Measurements from ENCODE around the gene USP40. TPM values are rescaled to one million over a fixed set of nuclear protein-coding genes. Genes with fewer than 3 reads are reported as not detected.

USP40 gene
- total and polyA plus RNA-seq, 10 of the 15 experiments (the other 5 are each of a cell fraction or from before 2014, with no cell fraction given): 3.4 to 20.8 (median 15.2) TPM

DNA sequence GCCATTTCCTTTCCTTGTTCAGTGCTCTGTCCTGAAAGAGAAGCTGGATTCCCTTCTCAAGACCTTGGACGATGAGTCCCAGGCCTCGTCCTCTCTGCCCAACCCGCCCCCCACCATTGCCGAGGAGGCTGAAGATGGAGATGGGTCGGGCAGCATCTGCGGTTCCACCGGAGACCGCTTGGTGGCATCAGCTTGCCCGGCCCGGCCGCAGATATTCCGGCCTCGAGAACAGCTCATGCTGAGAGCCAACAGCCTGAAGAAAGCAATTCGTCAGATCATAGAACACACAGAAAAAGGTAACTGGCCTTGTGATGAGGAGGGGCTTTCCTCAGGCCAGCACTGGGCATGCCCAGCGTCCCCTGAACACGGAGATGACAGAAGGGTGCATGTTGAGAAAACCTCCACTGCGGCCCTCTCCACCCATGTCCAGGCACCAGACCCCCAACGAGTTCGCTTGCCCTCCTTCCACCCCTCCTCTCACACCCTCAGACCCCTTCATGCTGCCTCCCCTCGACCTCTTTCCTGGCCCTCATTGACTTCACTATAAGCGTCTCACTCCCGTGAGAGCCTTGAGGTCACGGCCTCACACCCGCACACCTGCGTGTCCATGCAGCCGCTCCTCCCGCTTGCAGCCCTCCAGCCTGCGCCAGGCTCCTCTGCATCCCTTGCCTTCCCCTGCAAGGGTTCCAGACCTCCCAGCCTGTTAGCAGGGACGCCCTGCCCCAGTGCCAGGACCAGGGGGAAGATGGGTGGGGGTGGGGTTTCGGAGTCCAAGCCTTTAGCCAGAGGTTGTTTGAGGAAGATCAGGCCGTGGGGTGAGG is 117.3 kb downstream of the USP40 start:
- no peak overlapping the region for H3K9ac ChIP-seq (ENCODE audit: control insufficient read depth, insufficient read depth, low read length)
- in situ Hi-C loops (cut with MboI) (loop anchor here (5.0 kb wide), 1 partner anchor 42 kb away; no protein-coding TSS in a partner anchor), intact Hi-C loops (cut with micrococcal nuclease; ENCODE audit: unreplicated experiment) (loop anchor here (10.0 kb wide), 1 partner anchor 134 kb away; no protein-coding TSS in a partner anchor)
- no peak overlapping the region for H3K4me2 ChIP-seq (ENCODE audit: control insufficient read depth, insufficient read depth)
- ChIA-PET POLR2A (no interaction called here), SMC1A (ENCODE audit: uncharacterized antibody, unreplicated experiment) (interaction anchor here (1.4 kb wide), 1 partner anchor 43 kb away, joined by 3 read pairs; no protein-coding TSS in a partner anchor), CTCF (interaction anchor here (8.4 kb wide), 1 partner anchor 44 kb away, joined by 215 read pairs; no protein-coding TSS in a partner anchor), RAD21 (ENCODE audit: unreplicated experiment) (no interaction called here)
- no peaks in the 10 kb centered on the region for H3K79me2 ChIP-seq (ENCODE audit: control insufficient read depth, insufficient read depth, low read length)
- H3K27ac ChIP-seq (ENCODE audit: control insufficient read depth, insufficient read depth): no peak overlapping the region
- FAIRE-seq (no peak), DNase-seq (ENCODE audit: low read depth, low spot score) (no peak), ATAC-seq (no peak)
- no peaks in the 10 kb centered on the region for H3K9me3 ChIP-seq (replicated peaks; ENCODE audit: control insufficient read depth, insufficient read depth, low read length)
- no peak overlapping the region for H2AFZ ChIP-seq (ENCODE audit: control insufficient read depth, low read depth, low read length)
- H4K20me1 ChIP-seq (ENCODE audit: control insufficient read depth, insufficient read depth): no peaks in the 10 kb centered on the region
- peaks cover 30 to 45% of the 10 kb centered on the region in 2 experiments for H3K36me3 ChIP-seq (ENCODE audit: control insufficient read depth in 2 of 2, insufficient read depth in 2 of 2, low read length in 1 of 2)
- 94% methylated on average over 30 of the region's 31 CpGs for WGBS (ENCODE audit: insufficient coverage, insufficient replicate concordance, low lambda C conversion rate, missing lambda C conversion rate)
- H3K4me1 ChIP-seq (ENCODE audit: control insufficient read depth, insufficient read depth, low read length): no peaks in the 10 kb centered on the region
- H3K4me3 ChIP-seq: no peak overlapping the region
- H3K27me3 ChIP-seq (replicated peaks in 1 of 2; ENCODE audit: control insufficient read depth in 2 of 2, insufficient read depth in 2 of 2, low read length in 1 of 2): no peaks in the 10 kb centered on the region
- TF ChIP-seq TAF1 (IDR thresholded peaks at IDR 0.05; ENCODE audit: borderline replicate concordance, low read depth, low read length) (no peak), POLR2A (IDR thresholded peaks at IDR 0.05; ENCODE audit: low read depth, low read length) (0 out of 2 replicates have a peak, but pooled peaks have one; percentile 20), RAD21 (IDR thresholded peaks at IDR 0.05; ENCODE audit: insufficient read depth, low read depth, low read length) (no peak), JUND (IDR thresholded peaks at IDR 0.05; ENCODE audit: low read depth, low read length) (no peak)
- no TSS peak for BruUV-seq (replicated peaks)

DNA sequence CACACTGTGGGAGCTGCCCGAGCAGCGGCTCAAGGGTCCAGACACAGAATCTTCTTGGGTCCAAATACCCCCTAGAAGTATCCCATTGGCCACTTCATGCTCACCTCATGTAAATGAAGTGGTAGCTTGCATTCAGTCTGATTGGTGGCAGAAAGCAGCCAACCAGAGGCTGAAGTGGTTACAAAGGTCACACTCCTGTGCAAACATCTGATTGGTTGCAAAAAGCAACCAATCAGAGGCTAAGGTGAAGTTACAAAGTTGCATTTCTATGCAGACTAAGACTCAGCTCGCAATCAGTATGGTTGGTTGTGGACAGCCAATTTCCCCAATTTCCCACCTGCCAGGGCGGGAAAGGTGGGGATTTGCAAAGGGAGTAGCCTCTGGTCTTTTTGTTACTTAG is 118.0 kb downstream of the USP40 start:
- no peak overlapping the region for H3K9ac ChIP-seq (ENCODE audit: control insufficient read depth, insufficient read depth, low read length)
- H4K20me1 ChIP-seq (ENCODE audit: control insufficient read depth, insufficient read depth): no peaks in the 10 kb centered on the region
- H3K4me3 ChIP-seq: no peak overlapping the region
- no peaks in the 10 kb centered on the region for H3K27me3 ChIP-seq (replicated peaks in 1 of 2; ENCODE audit: control insufficient read depth in 2 of 2, insufficient read depth in 2 of 2, low read length in 1 of 2)
- intact Hi-C loops (cut with micrococcal nuclease; ENCODE audit: unreplicated experiment): loop anchor here (10.0 kb wide), 1 partner anchor 134 kb away; no protein-coding TSS in a partner anchor
- CTCF ChIA-PET: interaction anchor here (1.0 to 8.4 kb wide), 2 partner anchors 43 to 149 kb away, joined by 3 to 215 read pairs; no protein-coding TSS in a partner anchor
- no TSS peak for BruUV-seq (replicated peaks)
- H3K79me2 ChIP-seq (ENCODE audit: control insufficient read depth, insufficient read depth, low read length): no peaks in the 10 kb centered on the region
- TF ChIP-seq SUPT20H (IDR thresholded peaks at IDR 0.05; ENCODE audit: borderline replicate concordance, control insufficient read depth, low read depth, low read length) (no peak), BACH1 (IDR thresholded peaks at IDR 0.05; ENCODE audit: borderline replicate concordance) (no peak), NFYB (IDR thresholded peaks at IDR 0.05; ENCODE audit: insufficient read depth, low read depth, low read length) (0 out of 2 replicates have a peak, but pooled peaks have one; percentile 15)
- H3K9me3 ChIP-seq (replicated peaks; ENCODE audit: control insufficient read depth, insufficient read depth, low read length): no peaks in the 10 kb centered on the region
- H3K36me3 ChIP-seq (ENCODE audit: control insufficient read depth in 2 of 2, insufficient read depth in 2 of 2, low read length in 1 of 2): peaks cover 34 to 43% of the 10 kb centered on the region in 2 experiments
- POLR2A ChIA-PET: no interaction called here
- no peak overlapping the region for H3K27ac ChIP-seq (ENCODE audit: control insufficient read depth, insufficient read depth)
- DNase-seq (ENCODE audit: low read depth, low spot score) (no peak), FAIRE-seq (no peak), ATAC-seq (no peak)
- H2AFZ ChIP-seq (ENCODE audit: control insufficient read depth, low read depth, low read length): no peak overlapping the region
- RAD21 ChIA-PET (ENCODE audit: unreplicated experiment): no interaction called here
- WGBS (ENCODE audit: insufficient coverage, insufficient replicate concordance, low lambda C conversion rate, missing lambda C conversion rate): 80% methylated on average over 4 of the region's 4 CpGs
- in situ Hi-C loops (cut with MboI): loop anchor here (5.0 kb wide), 1 partner anchor 41 kb away; no protein-coding TSS in a partner anchor
- no peaks in the 10 kb centered on the region for H3K4me1 ChIP-seq (ENCODE audit: control insufficient read depth, insufficient read depth, low read length)
- H3K4me2 ChIP-seq (ENCODE audit: control insufficient read depth, insufficient read depth): no peak overlapping the region
- SMC1A ChIA-PET (ENCODE audit: uncharacterized antibody, unreplicated experiment): interaction anchor here (1.4 kb wide), 1 partner anchor 42 kb away, joined by 3 read pairs; no protein-coding TSS in a partner anchor

All from GM12878 (cell line).